SHP77 treated with DMSO at 0.1 percent for 48 hours (cell line): Measurements from ENCODE around the gene CRISP1.
"Not testable (repeated sequence)": the region's sequence is repeated elsewhere in the genome, so short reads cannot be mapped to it uniquely, and the experiment has no call there.

Experiments used
- DNase-seq: peaks from one replicate; lab custom pipeline; 2025; lab: John Stamatoyannopoulos, UW

Gene CRISP1

GRCh38 chr6:49839957-49840356, 26.4 kb downstream of the CRISP1 start:
- no peak for DNase-seq

- no peak for DNase-seq
These were observed 27.2 kb downstream of the CRISP1 start for GRCh38 chr6:49839162-49839561.

- DNase-seq, result no peak
These were observed 31.2 kb downstream of the CRISP1 start for GRCh38 chr6:49835140-49835539.

- DNase-seq, result no peak
These were observed 32.9 kb downstream of the CRISP1 start for GRCh38 chr6:49833386-49833785.

GRCh38 chr6:49826743-49827406, 39.5 kb downstream of the CRISP1 start:
- DNase-seq, result no peak

GRCh38 chr6:49815166-49815565, 51.2 kb downstream of the CRISP1 start:
- no peak for DNase-seq

GRCh38 chr6:49813248-49813647, 53.1 kb downstream of the CRISP1 start:
- no peak for DNase-seq

GRCh38 chr6:49806145-49806544, 60.2 kb downstream of the CRISP1 start:
- no peak for DNase-seq

GRCh38 chr6:49805246-49805645, 61.1 kb downstream of the CRISP1 start:
- no peak for DNase-seq

GRCh38 chr6:49801525-49801924, 64.8 kb downstream of the CRISP1 start:
- DNase-seq, result no peak

- no peak for DNase-seq
These were observed 67.2 kb downstream of the CRISP1 start for GRCh38 chr6:49799090-49799489.

- not testable (repeated sequence) for DNase-seq
These were observed 69.4 kb downstream of the CRISP1 start for GRCh38 chr6:49796842-49797455.

GRCh38 chr6:49790341-49790740, 76.0 kb downstream of the CRISP1 start:
- DNase-seq, result no peak

GRCh38 chr6:49787176-49787575, 79.2 kb downstream of the CRISP1 start, which contains the start of gene PGK2:
Gene PGK2 (minus strand): TSS chr6:49787285. CDS start chr6:49787187, 98 bp downstream.
- DNase-seq, result no peak

- no peak for DNase-seq
These were observed 82.1 kb downstream of the CRISP1 start for GRCh38 chr6:49784272-49784671.
